Body of pancreas (tissue), 4 donors: Measurements from ENCODE around the gene WNT11. TPM values are rescaled to one million over a fixed set of nuclear protein-coding genes. Genes with fewer than 3 reads are reported as not detected.

ENCODE experiments used
- ATAC-seq: fragments of 150-250 bp; one replicate; pipeline ENCODE4 v1.9.1; 2016
- DNase-seq, 4 donors: peaks; one replicate each; pipeline ENCODE4 v3.0.0-alpha.2; 2019
- H3K27ac ChIP-seq, 4 donors: fragments of 200-600 bp; sonication (generic); 1 replicate in 3 of 4; 2 replicates in 1 of 4; pipeline versions ENCODE4 v1.5.1 to v1.6.1; 2016 to 2019; ENCODE audit warnings: mild to moderate bottlenecking in 1 of 4, mixed read lengths in 1 of 4, moderate library complexity in 1 of 4
- H3K27me3 ChIP-seq, 2 donors: fragments of 200-600 bp; sonication (generic); one replicate each; pipeline ENCODE4 v1.6.0; 2016; ENCODE audit warnings: mild to moderate bottlenecking in 1 of 2
- H3K36me3 ChIP-seq, 2 donors: fragments of 200-600 bp; sonication (generic); replicated peaks in 1 of 2; 2 replicates each; pipeline ENCODE4 v1.5.1; 2016; ENCODE audit warnings: low read depth in 2 of 2; ENCODE audit not compliant: insufficient read depth in 1 of 2
- H3K4me1 ChIP-seq: fragments of 200-600 bp; sonication (generic); one replicate; pipeline ENCODE4 v1.6.0; 2016
- H3K4me3 ChIP-seq, 2 donors: fragments of 200-600 bp; sonication (generic); 1 replicate in 1 of 2; 2 replicates in 1 of 2; pipeline ENCODE4 v1.5.1; 2016 to 2019
- H3K9me3 ChIP-seq, 3 donors: fragments of 200-600 bp; sonication (generic); 1 replicate in 2 of 3; 2 replicates in 1 of 3; pipeline ENCODE4 v1.5.1; 2016
- CTCF ChIP-seq, 7 experiments: fragments of 450-650 bp in 4 of 7; fragments of 200-600 bp in 3 of 7; sonication (generic) in 3 of 7; IDR thresholded peaks; one replicate each; pipeline ENCODE4 v1.5.1; 2016 to 2019; ENCODE audit warnings: antibody characterized with exemption in 7 of 7
- POLR2A ChIP-seq, 3 donors: fragments of 450-650 bp; IDR thresholded peaks; one replicate each; pipeline ENCODE4 v1.6.1; 2016; ENCODE audit warnings: antibody characterized with exemption in 3 of 3, mild to moderate bottlenecking in 2 of 3
- whole genome bisulfite sequencing, 2 donors: methylation state at CpG; one replicate each; pipeline ENCODE4 v1.1.5; 2017; 5-methylcytosine and 5-hydroxymethylcytosine counted together
- intact Hi-C: fragments of 100-400 bp; cut with DNase I; formaldehyde crosslinking; loops from one replicate; pipeline ENCODE4 v1.15.1; 2023
- total RNA-seq, 2 donors: library from RNA; depleted of rRNA; stranded (reverse); fragments of >200 nt; gene quantifications; one replicate each; pipeline ENCODE4 v1.1.0, GENCODE V29; 2016

The WNT11 gene
- total RNA-seq, 2 donors from 2014 or later: 4.2 to 23.4 TPM

DNA sequence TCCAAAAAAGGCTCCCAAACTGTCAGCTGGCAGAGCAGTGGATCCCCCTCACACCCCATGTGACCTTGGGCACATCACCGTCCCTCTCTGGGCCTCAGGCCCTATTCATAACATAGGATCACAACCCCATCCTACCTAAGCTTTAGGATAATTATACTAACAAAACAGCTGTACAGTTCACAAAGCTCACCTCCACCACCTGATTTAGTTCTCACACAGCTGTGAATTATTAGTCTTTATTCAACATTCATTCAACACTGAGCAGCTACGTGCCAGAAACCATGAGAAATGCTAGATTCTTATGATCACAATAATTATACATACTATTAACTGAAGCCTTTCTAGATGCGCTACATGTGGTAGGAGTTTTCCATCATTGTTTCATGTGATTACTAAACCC lies 9.5 kb downstream of the WNT11 start:
- ATAC-seq (peak; percentile 40), DNase-seq (no peak)
- Histone ChIP-seq H3K4me3 (no peak overlapping the region), H3K9me3 (no peaks in the 10 kb centered on the region), H3K36me3 (no peaks in the 10 kb centered on the region), H3K27ac (no peak overlapping the region), H3K4me1 (peaks cover 20% of the 10 kb centered on the region), H3K27me3 (no peaks in the 10 kb centered on the region)
- 43 to 51% methylated on average over 3 of the region's 3 CpGs for WGBS, 2 donors
- intact Hi-C loops: no loop called here
- TF ChIP-seq CTCF (IDR thresholded peaks at IDR 0.05) (no peak), POLR2A (IDR thresholded peaks at IDR 0.05) (no peak)

DNA sequence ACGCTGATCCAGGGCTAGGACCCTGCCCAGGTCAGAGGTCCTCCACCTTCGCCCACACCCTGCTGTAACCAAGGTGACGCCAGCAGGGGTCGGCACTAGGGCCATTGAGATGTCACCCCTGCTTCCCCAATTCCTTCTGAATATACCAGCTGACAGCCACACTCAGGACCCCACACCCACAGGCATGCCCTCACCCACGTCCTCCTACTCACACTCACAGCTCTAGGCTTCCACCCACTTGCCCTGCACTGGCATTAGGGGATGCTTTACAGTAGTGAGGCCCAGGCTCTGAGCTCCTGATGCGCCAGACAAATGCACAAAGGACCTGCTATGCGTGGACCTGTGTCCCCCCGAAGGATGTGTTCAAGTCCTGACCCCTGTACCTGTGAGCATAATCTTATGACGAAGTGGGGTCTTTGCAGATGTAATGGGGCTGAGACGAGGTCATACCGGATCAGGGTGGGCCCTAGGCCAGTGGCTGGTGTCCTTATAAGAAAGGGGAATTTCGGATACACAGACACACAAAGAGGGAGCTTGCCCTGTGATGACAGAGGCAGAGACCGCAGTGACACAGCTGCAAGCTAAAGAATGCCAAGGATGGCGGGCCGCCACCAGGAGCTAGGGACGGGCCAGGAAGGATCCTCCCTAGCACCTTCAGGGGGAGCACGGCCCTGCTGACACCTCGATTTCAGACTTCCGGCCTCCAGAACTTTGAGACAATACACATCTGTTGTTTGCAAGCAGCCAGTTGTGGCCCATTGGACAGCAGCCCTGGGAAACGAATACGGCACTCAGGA lies 11.2 kb downstream of the WNT11 start:
- no peaks in the 10 kb centered on the region for H3K9me3 ChIP-seq
- 86 to 88% methylated on average over 13 to 21 of the region's 21 CpGs for WGBS, 2 donors
- peaks cover 20% of the 10 kb centered on the region for H3K4me1 ChIP-seq
- intact Hi-C loops: no loop called here
- H3K27ac ChIP-seq: no peak overlapping the region
- H3K36me3 ChIP-seq: peaks cover 0 to 5% of the 10 kb centered on the region in 2 donors
- H3K4me3 ChIP-seq: no peak overlapping the region
- TF ChIP-seq POLR2A (IDR thresholded peaks at IDR 0.05) (no peak), CTCF (IDR thresholded peaks at IDR 0.05) (no peak)
- ATAC-seq (no peak), DNase-seq (no peak)
- H3K27me3 ChIP-seq: no peaks in the 10 kb centered on the region

- no peak for ATAC-seq
- intact Hi-C loops: no loop called here
- H3K4me1 ChIP-seq: peaks cover 18% of the 10 kb centered on the region
- 82 to 94% methylated on average over 3 to 8 of the region's 9 CpGs for WGBS, 2 donors
- TF ChIP-seq CTCF (IDR thresholded peaks at IDR 0.05) (no peak), POLR2A (IDR thresholded peaks at IDR 0.05) (no peak)
- H3K36me3 ChIP-seq: peaks cover 0 to 5% of the 10 kb centered on the region in 2 donors
- no peaks in the 10 kb centered on the region for H3K9me3 ChIP-seq
- no peak for DNase-seq
- H3K27me3 ChIP-seq: no peaks in the 10 kb centered on the region
- no peak overlapping the region for H3K4me3 ChIP-seq
- no peak overlapping the region for H3K27ac ChIP-seq
Measured at GRCh38 chr11:76193219-76193618, 13.1 kb downstream of the WNT11 start.

DNA sequence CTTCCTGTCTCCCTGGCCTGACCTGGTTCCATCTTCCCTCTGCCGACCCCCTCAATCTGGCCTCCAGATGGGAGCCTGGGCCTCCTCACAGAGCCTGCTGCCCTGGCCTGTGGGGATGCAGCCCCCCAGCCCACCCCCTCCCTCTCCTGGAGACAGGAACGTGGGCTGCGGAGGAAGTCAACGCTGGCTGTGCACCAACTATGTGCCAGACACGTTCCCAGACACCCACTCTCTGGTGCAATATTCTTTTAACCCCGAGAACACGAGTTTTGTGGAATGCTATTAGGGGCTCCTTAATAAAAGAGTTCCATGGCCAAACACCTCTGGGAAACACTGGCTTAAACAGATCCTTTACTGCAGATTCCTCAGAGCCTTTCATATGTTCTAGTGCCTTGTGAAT lies 15.9 kb downstream of the WNT11 start:
- ATAC-seq: no peak
- Histone ChIP-seq H3K27ac (no peak overlapping the region), H3K27me3 (no peaks in the 10 kb centered on the region), H3K9me3 (no peaks in the 10 kb centered on the region), H3K4me1 (no peaks in the 10 kb centered on the region), H3K4me3 (no peak overlapping the region), H3K36me3 (peaks cover 0 to 5% of the 10 kb centered on the region in 2 donors)
- 64 to 66% methylated on average over 7 of the region's 7 CpGs for WGBS, 2 donors
- no peak for DNase-seq
- TF ChIP-seq CTCF (IDR thresholded peaks at IDR 0.05): no peak
- no peak for TF ChIP-seq POLR2A (IDR thresholded peaks at IDR 0.05)
- intact Hi-C loops: no loop called here

DNA sequence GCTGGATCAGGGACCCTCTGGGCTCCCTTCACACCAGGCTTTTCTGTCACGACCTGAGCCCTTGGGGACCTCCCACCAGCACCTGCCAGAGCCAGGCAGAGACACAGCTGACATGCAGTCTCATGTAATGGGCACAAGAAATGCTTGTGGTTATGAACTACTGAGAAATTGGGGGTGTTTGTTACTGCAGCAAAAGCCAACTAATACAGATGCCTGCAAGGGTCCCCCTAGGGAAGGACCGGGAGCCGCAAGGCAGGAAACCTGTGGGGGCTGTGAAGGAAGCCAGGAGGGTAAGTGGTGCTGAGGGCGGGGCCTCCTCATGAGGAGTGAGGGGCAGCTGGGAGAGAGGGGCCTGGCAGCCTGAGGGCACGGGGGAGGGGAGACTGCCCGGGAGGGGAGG lies 16.6 kb downstream of the WNT11 start:
- Histone ChIP-seq H3K27ac (no peak overlapping the region), H3K27me3 (no peaks in the 10 kb centered on the region), H3K4me3 (no peak overlapping the region), H3K4me1 (no peaks in the 10 kb centered on the region), H3K9me3 (no peaks in the 10 kb centered on the region), H3K36me3 (peaks cover 0 to 5% of the 10 kb centered on the region in 2 donors)
- no peak for DNase-seq
- 88 to 95% methylated on average over 4 to 6 of the region's 6 CpGs for WGBS, 2 donors
- ATAC-seq: no peak
- TF ChIP-seq CTCF (IDR thresholded peaks at IDR 0.05) (no peak), POLR2A (IDR thresholded peaks at IDR 0.05) (no peak)
- intact Hi-C loops: no loop called here
